DMS 273 (cell line): Measurements from ENCODE around the gene RBM12.

Experiments used
- DNase-seq: peaks from one replicate; lab custom pipeline; 2025; ENCODE audit not compliant: unreplicated experiment; lab: John Stamatoyannopoulos, UW

RBM12 gene

DNA sequence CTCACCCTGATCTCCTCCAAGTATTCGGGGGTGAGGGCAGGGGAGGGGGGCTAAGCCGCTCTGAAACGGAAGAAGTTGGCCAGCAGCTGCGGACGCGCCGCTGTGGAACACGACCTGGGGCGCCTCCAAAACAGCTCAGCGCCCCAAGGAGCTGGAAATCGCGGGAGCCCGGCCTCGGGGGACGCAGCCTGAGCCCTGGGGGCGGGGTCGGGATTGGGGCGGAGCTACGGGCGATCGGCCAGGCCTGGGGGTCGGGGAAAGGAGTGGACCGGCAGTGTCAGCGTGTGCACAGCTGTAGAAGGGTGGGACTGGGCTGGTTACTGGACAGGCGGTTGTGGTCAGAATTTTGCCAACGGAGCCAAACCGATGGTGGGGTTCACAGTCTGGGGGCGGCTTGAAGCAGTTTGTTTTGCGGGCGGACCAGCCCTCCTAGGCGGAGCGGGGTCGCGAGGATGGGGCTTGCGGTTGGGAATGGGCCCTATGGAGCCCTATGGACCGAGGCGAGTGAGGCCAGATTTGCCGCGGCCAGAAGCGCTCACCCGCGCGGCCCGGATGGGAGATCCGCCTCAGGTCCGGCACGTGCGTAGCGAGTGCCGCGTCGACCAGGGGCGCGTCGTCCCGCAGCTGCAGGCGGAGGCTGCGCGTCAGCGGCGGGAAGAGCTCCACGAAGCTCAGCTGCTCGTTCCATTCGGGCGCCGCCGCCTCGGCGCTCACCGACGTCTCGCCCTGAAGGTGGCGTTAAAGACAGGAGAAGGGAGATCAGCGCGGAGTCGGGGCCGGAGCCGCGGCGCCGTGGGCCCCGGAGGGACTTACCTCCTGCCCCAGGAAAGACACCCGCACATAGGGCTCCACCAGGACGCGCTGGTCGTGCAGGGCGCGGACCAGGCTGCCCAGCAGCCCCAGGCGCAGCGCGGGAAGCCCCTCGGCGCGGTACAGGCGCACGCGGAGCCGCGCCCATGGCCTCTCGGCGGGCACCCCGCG, 63.4 kb downstream of the RBM12 start:
- DNase-seq: peak; percentile 91

DNA sequence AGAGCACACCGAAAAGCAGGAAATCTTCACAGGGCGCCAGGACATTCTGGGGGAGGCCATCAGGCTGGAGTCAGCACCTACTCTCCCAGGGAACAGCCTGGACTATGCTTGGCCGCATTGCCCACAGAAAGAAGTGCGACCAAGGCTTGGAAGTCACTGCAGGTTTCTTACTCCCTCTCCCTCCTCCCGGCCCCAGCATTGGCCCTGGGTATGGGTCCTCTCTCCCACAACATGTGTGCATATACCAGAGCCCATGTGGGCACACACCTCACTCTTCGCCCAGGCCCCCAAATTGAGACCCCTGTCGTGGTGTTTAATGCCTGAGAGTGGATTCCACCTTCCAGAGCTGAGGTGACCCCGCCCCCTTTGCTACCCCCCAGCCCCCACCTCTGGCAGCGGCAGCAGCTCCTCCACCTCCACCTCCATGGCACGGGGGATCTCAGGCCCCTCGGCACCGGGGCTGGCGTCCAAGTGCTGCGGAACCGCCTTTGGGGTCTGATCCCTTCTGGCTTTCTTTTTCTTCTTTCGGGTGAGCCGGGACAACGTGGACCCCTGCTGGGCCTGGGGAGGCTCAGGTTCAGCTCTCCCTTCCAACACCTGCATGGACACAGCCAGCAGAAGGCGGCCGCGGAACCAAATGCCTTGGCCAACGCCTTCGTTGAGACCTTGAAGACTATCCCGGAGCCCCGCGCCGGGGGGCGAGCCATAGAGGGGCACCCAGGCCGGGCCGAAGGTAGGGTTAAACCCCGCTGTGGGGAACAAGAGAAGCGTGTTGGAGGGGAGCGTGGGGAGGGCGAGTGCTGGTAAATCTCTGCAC, 64.3 kb downstream of the RBM12 start:
- DNase-seq: no peak

DNA sequence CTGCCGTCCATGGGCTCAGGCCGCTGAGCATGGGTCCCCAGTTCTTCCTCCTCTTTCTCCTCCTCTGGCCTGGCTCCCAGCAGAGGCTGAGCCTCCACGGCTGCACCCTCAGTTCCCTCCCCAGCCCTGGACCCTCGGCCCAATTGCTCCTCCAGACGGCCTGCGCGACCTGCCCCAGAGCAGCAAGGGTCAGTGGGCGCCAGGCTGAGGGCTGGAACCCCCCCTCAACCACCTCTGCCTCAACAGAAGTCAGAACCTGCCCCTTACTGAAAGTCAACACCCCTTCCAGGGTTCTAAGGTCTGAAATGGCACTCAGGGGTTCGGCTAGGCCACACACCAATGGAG, 65.0 kb downstream of the RBM12 start:
- no peak for DNase-seq
